ENCODE data around the gene MECR.

Gene MECR

DNA sequence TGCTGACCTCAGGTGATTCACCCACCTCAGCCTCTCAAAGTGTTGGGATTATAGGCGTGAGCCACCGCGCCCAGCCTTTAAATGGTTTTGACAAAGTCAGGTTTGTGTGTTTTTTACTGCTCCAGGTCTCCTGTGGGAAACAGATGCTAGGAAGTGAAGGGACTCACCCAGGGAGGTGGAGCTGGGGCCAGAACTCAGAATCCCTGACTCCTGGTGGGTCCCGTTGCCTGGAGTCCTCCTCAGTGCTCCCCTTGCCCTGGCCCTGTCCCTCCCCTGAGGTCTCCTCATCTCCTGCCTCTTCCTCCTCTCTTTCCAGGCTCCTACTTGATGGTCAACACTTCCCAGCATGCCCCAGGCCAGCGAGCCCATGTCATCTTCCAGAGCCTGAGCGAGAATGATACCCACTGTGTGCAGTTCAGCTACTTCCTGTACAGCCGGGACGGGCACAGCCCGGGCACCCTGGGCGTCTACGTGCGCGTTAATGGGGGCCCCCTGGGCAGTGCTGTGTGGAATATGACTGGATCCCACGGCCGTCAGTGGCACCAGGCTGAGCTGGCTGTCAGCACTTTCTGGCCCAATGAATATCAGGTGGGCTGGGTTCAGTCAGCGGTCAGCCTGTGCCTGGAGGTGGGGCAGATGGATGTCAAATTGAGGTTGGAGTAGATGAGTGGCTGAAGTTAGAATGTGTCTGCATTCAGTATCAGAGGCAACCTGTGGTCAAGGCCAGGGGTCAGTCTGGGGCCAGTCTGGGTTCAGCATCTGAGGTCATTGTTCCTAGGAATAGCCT is 27.6 kb upstream of the MECR start:
- H3K36me3 ChIP-seq: peaks cover 0 to 5% (median 4%) of the 10 kb centered on the region in 3 donors
- H3K4me3 ChIP-seq: no peak overlapping the region
- peaks cover 0 to 26% (median 20%) of the 10 kb centered on the region in 4 donors for H3K4me1 ChIP-seq
- H3K27me3 ChIP-seq: no peaks in the 10 kb centered on the region
- TF ChIP-seq, protein P1, sequence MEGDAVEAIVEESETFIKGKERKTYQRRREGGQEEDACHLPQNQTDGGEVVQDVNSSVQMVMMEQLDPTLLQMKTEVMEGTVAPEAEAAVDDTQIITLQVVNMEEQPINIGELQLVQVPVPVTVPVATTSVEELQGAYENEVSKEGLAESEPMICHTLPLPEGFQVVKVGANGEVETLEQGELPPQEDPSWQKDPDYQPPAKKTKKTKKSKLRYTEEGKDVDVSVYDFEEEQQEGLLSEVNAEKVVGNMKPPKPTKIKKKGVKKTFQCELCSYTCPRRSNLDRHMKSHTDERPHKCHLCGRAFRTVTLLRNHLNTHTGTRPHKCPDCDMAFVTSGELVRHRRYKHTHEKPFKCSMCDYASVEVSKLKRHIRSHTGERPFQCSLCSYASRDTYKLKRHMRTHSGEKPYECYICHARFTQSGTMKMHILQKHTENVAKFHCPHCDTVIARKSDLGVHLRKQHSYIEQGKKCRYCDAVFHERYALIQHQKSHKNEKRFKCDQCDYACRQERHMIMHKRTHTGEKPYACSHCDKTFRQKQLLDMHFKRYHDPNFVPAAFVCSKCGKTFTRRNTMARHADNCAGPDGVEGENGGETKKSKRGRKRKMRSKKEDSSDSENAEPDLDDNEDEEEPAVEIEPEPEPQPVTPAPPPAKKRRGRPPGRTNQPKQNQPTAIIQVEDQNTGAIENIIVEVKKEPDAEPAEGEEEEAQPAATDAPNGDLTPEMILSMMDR (IDR thresholded peaks at IDR 0.05): no peak
- intact Hi-C loops (cut with DNase I; ENCODE audit: low total_unique reads): loop anchor here (5.0 kb wide), 1 partner anchor 211 kb away; no protein-coding TSS in a partner anchor
- peak in 1 of 2 donors; percentile 51 for DNase-seq
- H3K9me3 ChIP-seq: no peaks in the 10 kb centered on the region
- no peak overlapping the region for H3K27ac ChIP-seq

DNA sequence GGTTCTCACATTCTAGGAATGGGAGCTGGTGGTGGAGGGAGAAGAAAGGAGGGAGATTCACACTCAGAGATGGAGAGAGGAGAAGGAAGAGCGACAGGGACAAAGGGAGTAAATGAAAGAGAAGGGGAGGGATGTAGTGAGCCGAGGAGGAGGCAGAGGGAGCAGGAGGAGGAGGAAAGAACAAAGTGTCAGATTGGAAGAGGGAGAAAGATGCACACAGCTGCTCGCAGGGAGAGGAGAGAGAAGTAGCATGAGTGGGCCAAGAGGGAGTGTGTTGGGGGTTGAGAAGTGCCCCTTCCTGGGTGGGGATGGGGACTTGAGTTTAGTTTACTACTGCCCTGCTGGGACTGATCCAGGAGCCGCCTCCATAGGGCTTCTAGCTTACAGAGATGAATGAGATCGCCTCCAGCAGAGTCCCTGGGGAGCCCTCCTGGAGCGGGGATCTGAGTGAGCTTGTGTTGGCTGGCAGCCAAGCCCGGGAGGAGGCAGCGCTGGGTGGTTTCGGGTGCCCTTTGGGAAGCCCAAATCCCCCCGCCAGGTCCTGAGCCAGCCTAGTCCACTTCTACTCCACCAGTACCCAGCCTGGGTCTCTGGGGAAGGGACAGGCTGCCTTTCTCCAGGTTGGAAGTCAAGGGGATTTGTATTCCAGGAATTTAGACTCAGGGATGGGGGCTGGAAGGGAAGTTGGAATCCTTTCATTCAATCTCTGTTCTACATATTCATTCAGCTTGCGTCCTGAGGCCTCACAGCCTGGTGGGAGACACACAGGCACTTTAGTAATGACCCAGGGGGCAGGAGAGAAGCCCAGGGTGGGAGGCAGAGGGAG is 26.5 kb upstream of the MECR start:
- Histone ChIP-seq H3K9me3 (no peaks in the 10 kb centered on the region), H3K36me3 (peaks cover 0 to 5% (median 0%) of the 10 kb centered on the region in 3 donors), H3K4me3 (no peak overlapping the region), H3K4me1 (peaks cover 0 to 26% (median 20%) of the 10 kb centered on the region in 4 donors), H3K27me3 (no peaks in the 10 kb centered on the region), H3K27ac (no peak overlapping the region)
- peak in 1 of 2 donors; percentile 60 for DNase-seq
- intact Hi-C loops (cut with DNase I; ENCODE audit: low total_unique reads): loop anchor here (5.0 kb wide), 1 partner anchor 210 kb away; no protein-coding TSS in a partner anchor
- TF ChIP-seq, protein P1 (IDR thresholded peaks at IDR 0.05): no peak

DNA sequence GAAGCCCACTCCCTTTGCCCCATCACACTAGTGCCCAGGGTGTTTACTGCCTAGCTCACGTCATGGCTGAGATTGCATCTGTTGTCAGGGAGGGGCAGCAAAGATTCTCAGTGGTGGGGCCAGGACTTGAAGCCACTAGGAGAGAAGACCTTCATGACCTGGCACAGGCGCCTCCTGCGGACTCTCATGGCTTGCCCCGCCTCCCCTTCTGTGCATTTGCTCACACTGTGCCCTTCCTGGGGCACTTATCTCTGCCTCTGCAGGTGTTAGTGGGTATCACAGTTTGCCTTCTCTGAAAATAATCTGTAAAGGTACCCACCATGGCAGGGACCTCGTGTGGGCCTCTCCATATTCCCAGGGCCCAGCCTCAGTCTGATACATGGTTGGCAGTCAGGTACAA is 25.7 kb upstream of the MECR start:
- Histone ChIP-seq H3K27me3 (no peaks in the 10 kb centered on the region), H3K36me3 (peaks cover 0 to 5% (median 0%) of the 10 kb centered on the region in 3 donors), H3K9me3 (no peaks in the 10 kb centered on the region), H3K4me3 (no peak overlapping the region), H3K27ac (no peak overlapping the region), H3K4me1 (peaks cover 0 to 26% (median 20%) of the 10 kb centered on the region in 4 donors)
- intact Hi-C loops (cut with DNase I; ENCODE audit: low total_unique reads): loop anchor here (5.0 kb wide), 1 partner anchor 209 kb away; no protein-coding TSS in a partner anchor
- DNase-seq: peak in 1 of 2 donors; percentile 33
- TF ChIP-seq, protein P1 (IDR thresholded peaks at IDR 0.05): no peak

DNA sequence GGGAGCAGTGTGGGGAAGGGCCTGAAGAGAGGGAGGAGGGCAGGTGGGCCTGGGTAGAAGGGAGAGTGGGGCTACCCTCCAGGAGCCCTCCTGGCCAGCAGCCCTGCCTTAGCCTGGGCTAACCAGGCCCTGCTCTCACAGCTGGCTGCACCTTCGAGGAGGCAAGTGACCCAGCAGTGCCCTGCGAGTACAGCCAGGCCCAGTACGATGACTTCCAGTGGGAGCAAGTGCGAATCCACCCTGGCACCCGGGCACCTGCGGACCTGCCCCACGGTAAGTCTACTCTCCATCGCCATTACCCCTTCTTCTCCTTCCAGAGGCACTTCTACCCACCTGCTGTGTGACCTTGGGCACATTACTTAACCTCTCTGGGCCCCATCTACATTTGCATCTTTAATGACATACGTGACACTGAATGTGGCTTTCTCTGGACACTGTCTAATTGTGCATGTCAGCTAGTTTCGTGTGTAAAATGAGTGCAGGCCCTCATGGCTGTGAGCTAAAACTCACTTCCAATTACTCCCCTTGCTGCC is 24.5 kb upstream of the MECR start:
- no peaks in the 10 kb centered on the region for H3K9me3 ChIP-seq
- peak in 1 of 2 donors; percentile 35 for DNase-seq
- H3K27me3 ChIP-seq: no peaks in the 10 kb centered on the region
- TF ChIP-seq, protein P1 (IDR thresholded peaks at IDR 0.05): no peak
- H3K4me3 ChIP-seq: no peak overlapping the region
- peaks cover 0 to 25% (median 20%) of the 10 kb centered on the region in 4 donors for H3K4me1 ChIP-seq
- no peak overlapping the region for H3K27ac ChIP-seq
- no peaks in the 10 kb centered on the region for H3K36me3 ChIP-seq
- intact Hi-C loops (cut with DNase I; ENCODE audit: low total_unique reads): loop anchor here (5.0 kb wide), 1 partner anchor 208 kb away; no protein-coding TSS in a partner anchor

DNA sequence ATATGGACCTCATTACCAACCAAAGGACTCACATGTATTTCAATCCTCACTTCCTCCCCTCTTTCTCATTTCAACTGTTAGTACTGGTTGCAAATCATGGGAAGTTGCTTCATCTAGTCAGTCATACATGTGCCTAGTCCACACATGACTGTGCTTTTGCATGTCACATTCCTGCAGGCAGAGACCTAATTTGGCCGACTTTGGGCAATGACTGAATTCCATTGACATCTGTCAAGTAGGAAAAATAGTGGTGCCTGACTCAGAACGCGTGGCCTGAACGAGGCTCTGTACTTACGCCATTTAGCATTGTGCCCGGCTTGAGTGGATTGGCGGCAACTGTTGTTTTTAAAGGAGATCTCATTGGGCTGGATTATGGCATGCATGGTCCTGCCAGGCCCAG is 23.6 kb upstream of the MECR start:
- DNase-seq: no peak
- TF ChIP-seq, protein P1 (IDR thresholded peaks at IDR 0.05): no peak

More for the DNA sequence above, 23.6 kb upstream of the MECR start:
- Histone ChIP-seq H3K36me3 (no peaks in the 10 kb centered on the region), H3K9me3 (no peaks in the 10 kb centered on the region), H3K4me1 (peaks cover 0 to 17% (median 11%) of the 10 kb centered on the region in 4 donors), H3K27me3 (no peaks in the 10 kb centered on the region), H3K27ac (no peak overlapping the region), H3K4me3 (no peak overlapping the region)
- intact Hi-C loops (cut with DNase I; ENCODE audit: low total_unique reads): no loop called here

All from tibial artery (tissue), 4 donors.